ENCODE data around the gene VPS26A.
"Not testable (repeated sequence)": the region's sequence is repeated elsewhere in the genome, so short reads cannot be mapped to it uniquely, and the experiment has no call there.

The VPS26A gene

DNA sequence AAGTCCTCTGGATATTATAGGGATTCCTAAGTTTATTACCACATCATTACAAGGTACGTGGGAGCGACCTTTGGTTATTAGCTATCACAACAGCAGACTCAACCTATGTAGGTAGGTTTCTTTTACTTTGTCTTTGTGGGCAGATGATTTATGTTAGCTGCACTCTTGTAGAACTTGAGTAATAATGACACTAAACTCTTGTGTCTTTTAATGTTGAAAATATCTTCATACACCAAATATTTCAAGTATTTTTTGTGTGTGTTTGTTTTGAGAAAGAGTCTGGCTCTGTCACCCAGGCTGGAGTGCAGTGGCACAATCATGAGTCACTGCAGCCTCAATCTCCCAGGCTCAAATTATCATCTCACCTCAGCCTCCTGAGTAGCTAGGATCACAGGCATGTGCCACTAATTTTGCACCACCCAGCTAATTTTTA lies 36.8 kb downstream of the VPS26A start:
- no peaks in the 10 kb centered on the region for H3K79me2 ChIP-seq (ENCODE audit: control insufficient read depth, insufficient read depth, low read length)
- no peak overlapping the region for H3K23ac ChIP-seq (ENCODE audit: low read length)
- no peak overlapping the region for H2BK15ac ChIP-seq (replicated peaks; ENCODE audit: low read depth)
- H3K9ac ChIP-seq (ENCODE audit: low read length) = no peak overlapping the region
- H4K8ac ChIP-seq (ENCODE audit: low read depth, low read length) = no peak overlapping the region
- H3K56ac ChIP-seq (ENCODE audit: low read length) = no peak overlapping the region
- no peak overlapping the region for H3K4me3 ChIP-seq (ENCODE audit: low read length)
- H3K79me1 ChIP-seq (ENCODE audit: low read length) = no peaks in the 10 kb centered on the region
- no peak overlapping the region for H3K18ac ChIP-seq (ENCODE audit: low read length)
- DNase-seq = no peak
- H3K4me1 ChIP-seq (ENCODE audit: control insufficient read depth, low read depth, low read length) = no peaks in the 10 kb centered on the region
- no peaks in the 10 kb centered on the region for H3K27me3 ChIP-seq (ENCODE audit: insufficient read depth, low read length, poor library complexity)
- no CpG with 5 or more reads among the region's 2 CpGs for WGBS (ENCODE audit: extremely low coverage, insufficient coverage, low lambda C conversion rate)
- no peak overlapping the region for H2AK5ac ChIP-seq (ENCODE audit: low read length)
- H2BK120ac ChIP-seq (ENCODE audit: low read depth, low read length) = no peak overlapping the region
- no peak overlapping the region for H2BK5ac ChIP-seq (ENCODE audit: low read length)
- H3K27ac ChIP-seq (ENCODE audit: low read depth, low read length) = no peak overlapping the region
- H4K5ac ChIP-seq (ENCODE audit: low read length) = no peak overlapping the region
- H3K4ac ChIP-seq (ENCODE audit: low read depth, low read length) = no peak overlapping the region
- no peak overlapping the region for H3K4me2 ChIP-seq (ENCODE audit: low read length)
- H3K36me3 ChIP-seq (ENCODE audit: control insufficient read depth, insufficient read depth, low read length) = peaks cover 2% of the 10 kb centered on the region

DNA sequence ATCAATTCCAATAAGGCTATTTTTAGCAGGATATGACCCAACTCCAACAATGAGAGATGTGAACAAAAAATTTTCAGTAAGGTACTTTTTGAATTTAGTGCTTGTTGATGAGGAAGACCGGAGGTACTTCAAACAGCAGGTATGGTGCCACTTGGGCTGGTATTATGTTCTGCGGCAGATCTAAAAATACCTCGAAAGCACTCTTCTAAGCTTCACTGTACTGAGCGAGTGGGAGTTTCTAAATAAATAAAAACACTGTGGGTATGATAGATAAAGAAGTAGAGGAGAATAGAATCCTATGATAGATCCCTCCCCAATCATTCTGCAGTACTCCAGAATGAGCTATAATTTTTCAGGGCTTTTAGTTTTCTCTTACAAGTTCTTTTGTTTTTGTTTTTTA lies 44.5 kb downstream of the VPS26A start:
- Histone ChIP-seq H3K23ac (ENCODE audit: low read length) (no peak overlapping the region), H3K18ac (ENCODE audit: low read length) (no peak overlapping the region), H2BK5ac (ENCODE audit: low read length) (no peak overlapping the region), H3K36me3 (ENCODE audit: control insufficient read depth, insufficient read depth, low read length) (no peaks in the 10 kb centered on the region), H2BK120ac (ENCODE audit: low read depth, low read length) (no peak overlapping the region), H2BK15ac (replicated peaks; ENCODE audit: low read depth) (no peak overlapping the region), H3K79me1 (ENCODE audit: low read length) (no peaks in the 10 kb centered on the region), H4K5ac (ENCODE audit: low read length) (no peak overlapping the region), H3K79me2 (ENCODE audit: control insufficient read depth, insufficient read depth, low read length) (no peaks in the 10 kb centered on the region), H3K4ac (ENCODE audit: low read depth, low read length) (no peak overlapping the region), H3K4me3 (ENCODE audit: low read length) (no peak overlapping the region), H3K56ac (ENCODE audit: low read length) (no peak overlapping the region), H3K27me3 (ENCODE audit: insufficient read depth, low read length, poor library complexity) (no peaks in the 10 kb centered on the region), H3K9ac (ENCODE audit: low read length) (no peak overlapping the region), H3K4me2 (ENCODE audit: low read length) (no peak overlapping the region), H4K8ac (ENCODE audit: low read depth, low read length) (no peak overlapping the region), H2AK5ac (ENCODE audit: low read length) (no peak overlapping the region), H3K27ac (ENCODE audit: low read depth, low read length) (no peak overlapping the region), H3K4me1 (ENCODE audit: control insufficient read depth, low read depth, low read length) (no peaks in the 10 kb centered on the region)
- no peak for DNase-seq
- WGBS (ENCODE audit: extremely low coverage, insufficient coverage, low lambda C conversion rate) = no CpG with 5 or more reads among the region's 4 CpGs

DNA sequence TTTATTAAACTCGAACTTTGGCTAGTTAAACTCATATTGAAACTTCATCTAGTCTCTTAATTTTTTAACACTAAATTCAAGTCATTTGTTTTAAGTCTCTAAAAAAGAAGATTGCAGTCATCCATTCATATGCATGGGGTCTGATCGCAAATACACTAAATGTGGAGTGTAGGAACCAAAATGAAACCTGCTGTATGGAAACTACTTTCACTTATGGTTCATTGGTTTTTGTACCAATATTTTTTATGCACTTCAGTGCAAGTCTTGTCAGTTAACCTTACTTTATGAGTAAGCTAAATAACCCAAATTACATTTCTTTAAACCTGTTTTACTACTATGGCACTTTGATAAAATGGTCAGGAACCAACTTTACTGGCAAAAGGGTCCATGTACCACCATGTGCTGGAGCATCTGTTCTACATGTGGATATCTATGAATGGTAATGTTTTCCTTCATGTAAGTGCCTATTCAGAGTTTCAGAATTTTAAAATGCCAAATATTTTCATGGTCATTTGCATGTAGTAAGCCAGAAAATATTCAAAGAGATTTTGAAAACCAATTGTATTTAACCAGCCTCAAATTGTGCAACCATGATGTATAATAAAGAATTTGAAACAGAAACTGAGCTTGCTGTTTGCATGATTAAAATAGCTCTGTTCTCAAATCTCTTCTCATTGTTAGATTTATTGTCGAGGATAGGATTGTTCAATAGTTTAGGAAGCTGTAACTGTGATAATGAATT lies 48.4 kb downstream of the VPS26A start:
- Histone ChIP-seq H3K4me1 (ENCODE audit: control insufficient read depth, low read depth, low read length) (no peaks in the 10 kb centered on the region), H3K4me2 (ENCODE audit: low read length) (no peak overlapping the region), H2BK120ac (ENCODE audit: low read depth, low read length) (no peak overlapping the region), H3K9ac (ENCODE audit: low read length) (no peak overlapping the region), H3K18ac (ENCODE audit: low read length) (no peak overlapping the region), H3K56ac (ENCODE audit: low read length) (no peak overlapping the region), H3K27ac (ENCODE audit: low read depth, low read length) (no peak overlapping the region), H4K5ac (ENCODE audit: low read length) (no peak overlapping the region), H3K36me3 (ENCODE audit: control insufficient read depth, insufficient read depth, low read length) (no peaks in the 10 kb centered on the region), H3K79me1 (ENCODE audit: low read length) (no peaks in the 10 kb centered on the region), H2AK5ac (ENCODE audit: low read length) (no peak overlapping the region), H3K27me3 (ENCODE audit: insufficient read depth, low read length, poor library complexity) (no peaks in the 10 kb centered on the region), H2BK15ac (replicated peaks; ENCODE audit: low read depth) (no peak overlapping the region), H2BK5ac (ENCODE audit: low read length) (no peak overlapping the region), H4K8ac (ENCODE audit: low read depth, low read length) (no peak overlapping the region), H3K4me3 (ENCODE audit: low read length) (no peak overlapping the region), H3K23ac (ENCODE audit: low read length) (no peak overlapping the region), H3K4ac (ENCODE audit: low read depth, low read length) (no peak overlapping the region), H3K79me2 (ENCODE audit: control insufficient read depth, insufficient read depth, low read length) (no peaks in the 10 kb centered on the region)
- WGBS (ENCODE audit: extremely low coverage, insufficient coverage, low lambda C conversion rate) = no CpG with 5 or more reads among the region's 3 CpGs
- no peak for DNase-seq

DNA sequence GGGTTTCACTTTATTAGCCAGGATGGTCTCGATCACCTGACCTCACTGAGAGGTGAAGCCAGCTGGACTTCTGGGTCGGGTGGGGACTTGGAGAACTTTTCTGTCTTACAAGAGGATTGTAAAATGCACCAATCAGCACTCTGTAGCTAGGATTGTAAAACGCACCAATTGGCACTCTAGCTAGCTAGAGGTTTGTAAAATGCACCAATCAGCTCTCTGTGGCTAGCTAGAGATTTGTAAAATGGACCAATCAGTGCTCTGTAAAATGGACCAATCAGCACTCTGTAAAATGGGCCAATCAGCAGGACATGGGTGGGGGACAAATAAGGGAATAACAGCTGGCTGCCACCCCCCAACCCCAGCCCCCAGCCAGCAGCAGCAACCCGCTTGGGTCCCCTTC lies 51.3 kb downstream of the VPS26A start:
- not testable (repeated sequence) for H3K18ac ChIP-seq (ENCODE audit: low read length); H3K4me1 ChIP-seq (ENCODE audit: control insufficient read depth, low read depth, low read length)
- WGBS (ENCODE audit: extremely low coverage, insufficient coverage, low lambda C conversion rate) = no CpG with 5 or more reads among the region's 4 CpGs

DNA sequence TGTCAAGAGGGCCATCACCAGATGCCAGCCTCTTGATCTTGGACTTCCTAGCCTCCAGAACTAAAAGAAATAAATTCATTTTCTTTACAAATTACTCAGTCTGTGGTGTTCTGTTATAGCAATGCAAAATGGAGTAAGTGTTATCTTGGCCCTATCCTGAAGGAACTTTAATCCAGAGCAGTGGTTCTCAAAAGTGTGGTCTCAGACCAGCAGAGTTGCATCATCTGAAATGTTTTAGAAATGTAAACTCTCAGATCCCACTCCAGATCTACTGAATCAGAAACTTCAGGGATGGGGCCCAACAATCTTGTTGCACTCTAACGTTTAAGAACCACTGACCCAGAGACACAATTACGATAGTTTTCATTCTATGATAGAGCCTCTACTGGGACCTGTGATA lies 52.8 kb downstream of the VPS26A start:
- peaks cover 4% of the 10 kb centered on the region for H3K79me1 ChIP-seq (ENCODE audit: low read length)
- peaks cover 14% of the 10 kb centered on the region for H3K79me2 ChIP-seq (ENCODE audit: control insufficient read depth, insufficient read depth, low read length)
- H3K9ac ChIP-seq (ENCODE audit: low read length) = no peak overlapping the region
- H4K5ac ChIP-seq (ENCODE audit: low read length) = no peak overlapping the region
- H3K36me3 ChIP-seq (ENCODE audit: control insufficient read depth, insufficient read depth, low read length) = no peaks in the 10 kb centered on the region
- no peak overlapping the region for H2BK5ac ChIP-seq (ENCODE audit: low read length)
- H2BK120ac ChIP-seq (ENCODE audit: low read depth, low read length) = no peak overlapping the region
- peaks cover 5% of the 10 kb centered on the region for H3K4me1 ChIP-seq (ENCODE audit: control insufficient read depth, low read depth, low read length)
- no peak overlapping the region for H3K56ac ChIP-seq (ENCODE audit: low read length)
- no peak overlapping the region for H3K23ac ChIP-seq (ENCODE audit: low read length)
- no peak for DNase-seq
- no peak overlapping the region for H2AK5ac ChIP-seq (ENCODE audit: low read length)
- H3K18ac ChIP-seq (ENCODE audit: low read length) = no peak overlapping the region
- no peak overlapping the region for H3K27ac ChIP-seq (ENCODE audit: low read depth, low read length)
- no CpG with 5 or more reads among the region's 2 CpGs for WGBS (ENCODE audit: extremely low coverage, insufficient coverage, low lambda C conversion rate)
- no peak overlapping the region for H3K4ac ChIP-seq (ENCODE audit: low read depth, low read length)
- H3K27me3 ChIP-seq (ENCODE audit: insufficient read depth, low read length, poor library complexity) = no peaks in the 10 kb centered on the region
- H2BK15ac ChIP-seq (replicated peaks; ENCODE audit: low read depth) = no peak overlapping the region
- no peak overlapping the region for H3K4me3 ChIP-seq (ENCODE audit: low read length)
- H4K8ac ChIP-seq (ENCODE audit: low read depth, low read length) = no peak overlapping the region
- H3K4me2 ChIP-seq (ENCODE audit: low read length) = no peak overlapping the region

More for the DNA sequence above, 51.3 kb downstream of the VPS26A start:
- H3K4ac ChIP-seq (ENCODE audit: low read depth, low read length); H2BK15ac ChIP-seq (replicated peaks; ENCODE audit: low read depth); H3K27ac ChIP-seq (ENCODE audit: low read depth, low read length); H3K56ac ChIP-seq (ENCODE audit: low read length); H4K5ac ChIP-seq (ENCODE audit: low read length); H3K9ac ChIP-seq (ENCODE audit: low read length); H3K27me3 ChIP-seq (ENCODE audit: insufficient read depth, low read length, poor library complexity); H3K79me1 ChIP-seq (ENCODE audit: low read length); H3K4me3 ChIP-seq (ENCODE audit: low read length); H3K23ac ChIP-seq (ENCODE audit: low read length); H3K36me3 ChIP-seq (ENCODE audit: control insufficient read depth, insufficient read depth, low read length); H3K79me2 ChIP-seq (ENCODE audit: control insufficient read depth, insufficient read depth, low read length); DNase-seq; H2AK5ac ChIP-seq (ENCODE audit: low read length); H4K8ac ChIP-seq (ENCODE audit: low read depth, low read length); H2BK5ac ChIP-seq (ENCODE audit: low read length); H2BK120ac ChIP-seq (ENCODE audit: low read depth, low read length); H3K4me2 ChIP-seq (ENCODE audit: low read length): not testable (repeated sequence)
